Eye (tissue), 1 donor: ENCODE measurements around the gene SORCS1.

Experiments used
- DNase-seq: peaks from one replicate; pipeline ENCODE4 v3.0.0-alpha.2; 2015

Gene SORCS1

GRCh38 chr10:106720683-106721082, 443.8 kb downstream of the SORCS1 start:
- no peak for DNase-seq

- no peak for DNase-seq
Observed at GRCh38 chr10:106716381-106716780, 448.1 kb downstream of the SORCS1 start.

- DNase-seq = no peak
Observed at GRCh38 chr10:106714734-106715555, 449.6 kb downstream of the SORCS1 start.

- DNase-seq = no peak
Observed at GRCh38 chr10:106713846-106714245, 450.7 kb downstream of the SORCS1 start.

GRCh38 chr10:106712988-106713387, 451.5 kb downstream of the SORCS1 start:
- no peak for DNase-seq

- DNase-seq = peak; percentile 47
Observed at GRCh38 chr10:106711313-106711906, 453.1 kb downstream of the SORCS1 start.

GRCh38 chr10:106708506-106708905, 456.0 kb downstream of the SORCS1 start:
- DNase-seq = no peak

- DNase-seq = no peak
Observed at GRCh38 chr10:106707657-106708056, 456.8 kb downstream of the SORCS1 start.

- DNase-seq = no peak
Observed at GRCh38 chr10:106706127-106706526, 458.4 kb downstream of the SORCS1 start.

- peak; percentile 96 for DNase-seq
Observed at GRCh38 chr10:106705681-106706100, 458.8 kb downstream of the SORCS1 start.

GRCh38 chr10:106696239-106696638, 468.3 kb downstream of the SORCS1 start:
- DNase-seq = peak; percentile 40

- peak; percentile 81 for DNase-seq
Observed at GRCh38 chr10:106694696-106695095, 469.8 kb downstream of the SORCS1 start.

GRCh38 chr10:106682175-106682574, 482.3 kb downstream of the SORCS1 start:
- DNase-seq = peak; percentile 28

GRCh38 chr10:106680061-106680460, 484.4 kb downstream of the SORCS1 start:
- DNase-seq = no peak

GRCh38 chr10:106679314-106679713, 485.2 kb downstream of the SORCS1 start:
- DNase-seq = no peak

GRCh38 chr10:106672517-106673175, 491.9 kb downstream of the SORCS1 start:
- no peak for DNase-seq

GRCh38 chr10:106661767-106662140, 502.8 kb downstream of the SORCS1 start:
- no peak for DNase-seq

GRCh38 chr10:106661133-106661766, 503.3 kb downstream of the SORCS1 start:
- DNase-seq = no peak

GRCh38 chr10:106660550-106660949, 504.0 kb downstream of the SORCS1 start:
- DNase-seq = no peak

GRCh38 chr10:106655636-106656035, 508.9 kb downstream of the SORCS1 start:
- peak; percentile 8 for DNase-seq

GRCh38 chr10:106655165-106655564, 509.3 kb downstream of the SORCS1 start:
- DNase-seq = no peak

GRCh38 chr10:106652279-106652678, 512.2 kb downstream of the SORCS1 start:
- DNase-seq = peak; percentile 29
